ENCODE results near the gene CREB3L1.

GRCh38 chr11:46296059-46296527 lies 18.6 kb downstream of the CREB3L1 start:
- TF ChIP-seq, protein P1, sequence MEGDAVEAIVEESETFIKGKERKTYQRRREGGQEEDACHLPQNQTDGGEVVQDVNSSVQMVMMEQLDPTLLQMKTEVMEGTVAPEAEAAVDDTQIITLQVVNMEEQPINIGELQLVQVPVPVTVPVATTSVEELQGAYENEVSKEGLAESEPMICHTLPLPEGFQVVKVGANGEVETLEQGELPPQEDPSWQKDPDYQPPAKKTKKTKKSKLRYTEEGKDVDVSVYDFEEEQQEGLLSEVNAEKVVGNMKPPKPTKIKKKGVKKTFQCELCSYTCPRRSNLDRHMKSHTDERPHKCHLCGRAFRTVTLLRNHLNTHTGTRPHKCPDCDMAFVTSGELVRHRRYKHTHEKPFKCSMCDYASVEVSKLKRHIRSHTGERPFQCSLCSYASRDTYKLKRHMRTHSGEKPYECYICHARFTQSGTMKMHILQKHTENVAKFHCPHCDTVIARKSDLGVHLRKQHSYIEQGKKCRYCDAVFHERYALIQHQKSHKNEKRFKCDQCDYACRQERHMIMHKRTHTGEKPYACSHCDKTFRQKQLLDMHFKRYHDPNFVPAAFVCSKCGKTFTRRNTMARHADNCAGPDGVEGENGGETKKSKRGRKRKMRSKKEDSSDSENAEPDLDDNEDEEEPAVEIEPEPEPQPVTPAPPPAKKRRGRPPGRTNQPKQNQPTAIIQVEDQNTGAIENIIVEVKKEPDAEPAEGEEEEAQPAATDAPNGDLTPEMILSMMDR (conservative IDR thresholded peaks at IDR 0.05; ENCODE audit: low read depth, low read length) = no peak
- TF ChIP-seq EZH2 (IDR thresholded peaks at IDR 0.05; ENCODE audit: low read length, unreplicated experiment) (no peak), EZH2phosphoT487 (IDR thresholded peaks at IDR 0.05; ENCODE audit: borderline replicate concordance, low read length) (no peak)
